Hepatic stellate cell (primary cell): Measurements from ENCODE around the gene FBN2.
"Not testable (repeated sequence)": the region's sequence is repeated elsewhere in the genome, so short reads cannot be mapped to it uniquely, and the experiment has no call there.

Experiments
- DNase-seq: peaks from one replicate; pipeline ENCODE4 v3.0.0; 2011; ENCODE audit warnings: low spot score

Gene FBN2

DNA sequence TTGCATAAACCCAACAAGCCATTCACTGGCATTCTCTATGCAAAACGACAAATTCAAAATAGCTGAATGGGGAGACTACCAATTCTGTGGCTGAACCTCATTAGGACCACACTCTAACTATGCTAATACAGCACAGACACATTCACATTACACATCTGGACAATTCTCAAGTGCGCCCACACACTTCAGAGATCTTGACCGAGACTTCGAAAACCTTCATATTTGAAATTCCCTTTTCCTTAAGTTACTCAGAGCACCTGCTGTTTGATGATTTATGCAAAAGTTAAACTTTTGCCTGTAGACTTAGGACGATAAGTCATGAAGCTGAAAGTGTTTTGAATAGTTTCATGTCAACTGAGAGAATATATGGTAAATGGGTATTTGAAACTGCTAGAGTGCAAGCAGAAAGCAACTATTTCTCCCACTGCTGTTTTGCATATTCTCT, 111.9 kb downstream of the FBN2 start:
- no peak for DNase-seq

DNA sequence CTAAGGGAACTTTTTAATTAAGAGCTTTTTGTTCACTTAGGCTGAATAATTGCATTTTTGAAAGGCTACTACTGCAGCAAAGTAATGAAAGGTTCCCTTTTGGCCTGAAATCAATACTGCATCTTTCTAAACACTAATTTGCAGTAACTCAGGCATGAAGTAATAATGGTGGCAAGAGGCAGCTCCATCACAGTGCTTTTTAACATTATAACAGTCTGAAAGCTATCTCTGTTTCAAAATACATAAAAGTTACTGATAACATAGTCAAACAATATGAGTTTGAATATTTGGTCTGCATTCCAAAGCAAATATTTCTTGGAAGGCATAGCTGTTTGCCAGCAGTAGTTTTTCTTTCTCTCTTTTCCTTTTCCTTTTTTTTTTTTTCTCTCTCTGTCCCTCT, 113.4 kb downstream of the FBN2 start:
- no peak for DNase-seq

DNA sequence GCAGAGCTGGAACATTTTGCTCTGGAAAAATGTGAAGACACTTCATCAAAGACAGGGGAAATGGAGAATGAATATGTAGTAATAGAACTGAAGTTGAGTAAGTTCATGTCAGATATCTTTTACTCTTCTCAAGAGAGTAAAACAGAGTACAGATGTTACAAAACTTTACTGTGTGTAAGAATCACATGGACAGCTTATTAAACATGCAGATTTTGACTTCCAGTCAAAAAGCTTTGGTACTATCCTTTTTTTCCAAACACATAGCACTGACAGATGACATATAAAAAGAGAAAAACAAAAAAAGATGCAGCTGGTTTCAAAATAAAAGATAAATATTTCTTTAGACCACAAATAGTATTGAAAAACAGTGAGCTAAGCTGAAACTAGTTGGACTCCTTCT, 115.4 kb downstream of the FBN2 start:
- no peak for DNase-seq

DNA sequence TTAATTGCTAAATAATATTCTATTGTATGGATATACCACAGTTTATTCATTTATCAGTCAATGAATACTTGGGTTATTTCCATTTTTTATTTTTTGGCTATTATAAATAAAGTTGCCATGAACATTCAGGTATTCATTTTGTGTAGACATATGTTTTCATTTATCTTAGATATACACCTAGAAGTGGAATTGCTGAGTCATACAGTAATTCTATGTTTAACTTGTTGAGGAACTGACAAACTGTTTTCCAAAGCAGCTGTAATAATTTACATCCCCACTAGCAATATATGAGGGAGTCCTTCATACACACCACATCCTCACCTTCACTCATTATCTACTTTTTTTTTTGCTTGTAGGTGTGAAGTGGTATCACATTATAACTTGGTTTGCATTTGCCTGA, 123.6 kb downstream of the FBN2 start:
- no peak for DNase-seq

DNA sequence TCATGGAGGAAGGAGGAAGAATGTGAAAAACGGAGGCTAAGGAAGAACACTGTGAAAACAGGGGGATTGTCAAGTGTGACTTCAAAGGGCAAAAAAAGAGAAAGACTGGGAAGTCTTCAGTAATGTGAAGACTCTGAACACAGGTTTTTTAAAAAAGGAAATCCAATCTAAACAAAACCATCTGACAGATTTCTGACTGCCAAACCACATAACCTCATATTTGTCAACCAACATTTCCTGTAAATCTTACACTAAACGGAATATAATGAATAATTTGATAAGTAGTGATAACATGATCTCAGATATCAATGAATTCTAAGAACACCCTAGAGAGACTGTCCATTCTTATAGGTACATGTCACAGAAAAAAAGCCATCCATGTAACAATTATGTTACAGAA, 124.7 kb downstream of the FBN2 start:
- DNase-seq: no peak

DNA sequence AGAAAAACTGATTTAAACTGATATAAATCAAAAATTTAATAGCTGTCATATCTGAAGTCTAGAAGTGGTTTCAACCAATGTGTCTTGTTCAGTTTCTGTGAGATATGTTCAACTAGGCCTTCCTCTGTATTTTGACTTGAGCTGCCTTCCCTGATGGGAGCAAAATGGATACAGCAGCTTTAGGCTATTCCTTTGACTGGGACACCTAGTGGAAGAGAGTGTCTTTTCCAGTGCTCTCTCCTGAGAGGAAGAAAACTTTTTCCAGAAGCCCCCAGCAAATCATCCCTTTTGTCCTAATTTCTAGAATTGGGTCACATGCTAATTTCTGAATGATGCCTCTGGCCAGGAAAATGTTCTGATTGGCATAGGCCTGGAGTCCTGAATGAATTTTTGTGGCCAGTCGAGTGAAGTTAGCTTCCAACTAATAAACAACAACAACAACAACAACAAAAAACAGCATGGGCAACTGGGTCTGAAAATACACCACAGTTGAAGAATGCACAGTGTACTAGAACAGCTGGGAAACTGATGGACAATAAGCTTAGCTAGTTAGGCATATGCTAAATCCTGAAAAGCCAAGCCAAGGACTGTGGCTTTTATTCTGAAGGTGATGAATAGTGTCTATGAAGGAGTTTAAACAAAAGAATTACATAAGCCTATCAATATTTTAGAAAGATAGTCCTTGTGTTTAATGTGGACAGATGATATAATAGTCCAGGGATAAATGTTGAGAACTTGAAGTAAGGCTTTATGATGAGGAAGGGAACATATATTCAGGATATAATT, 125.7 kb downstream of the FBN2 start:
- DNase-seq: no peak

DNA sequence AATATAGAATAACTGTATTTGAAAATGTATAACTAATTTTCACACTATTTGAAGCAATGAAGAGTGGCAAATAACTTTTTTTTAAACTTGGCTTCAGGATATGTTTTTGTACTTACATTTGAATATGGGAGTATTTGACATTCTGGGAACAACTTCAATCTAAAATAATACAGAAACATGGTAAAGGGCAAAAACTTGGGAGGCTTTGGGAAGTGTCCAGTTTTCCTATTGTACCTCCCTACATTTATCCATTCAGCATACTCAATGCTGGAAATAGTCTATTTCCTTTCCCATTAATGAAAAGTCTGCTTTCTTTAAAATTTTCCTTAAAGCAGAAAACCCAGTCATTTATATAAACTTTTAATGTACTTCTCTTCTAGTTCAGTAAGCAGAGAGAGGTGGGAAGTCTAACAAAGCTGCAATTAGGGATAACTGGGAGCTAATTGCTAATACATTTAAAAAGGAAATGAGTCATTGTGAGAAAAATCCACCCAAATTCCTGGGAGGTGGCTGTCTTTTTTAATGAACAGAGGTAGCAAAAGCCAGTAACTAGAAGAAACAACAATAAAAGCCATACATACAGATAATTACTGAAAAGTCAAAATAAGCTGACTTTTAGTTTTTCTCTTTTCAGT, 128.8 kb downstream of the FBN2 start:
- no peak for DNase-seq

DNA sequence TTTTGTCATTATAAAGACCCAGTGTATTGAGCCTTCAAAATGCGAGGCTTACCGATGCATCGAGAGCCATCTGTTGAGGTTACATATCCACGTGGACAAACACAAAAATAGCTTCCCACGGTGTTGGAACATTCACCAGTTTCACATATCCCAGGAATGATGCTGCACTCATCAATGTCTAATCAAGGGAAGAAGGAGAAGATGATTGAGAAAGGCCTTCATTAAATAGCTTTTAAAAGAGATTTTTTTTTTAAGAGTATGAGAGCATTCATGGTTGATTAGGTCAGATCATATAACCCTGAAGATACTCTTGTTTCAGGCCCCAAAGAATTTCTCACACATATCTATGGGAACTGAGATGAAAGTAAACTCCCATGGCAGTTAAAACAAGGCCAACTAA, 129.4 kb downstream of the FBN2 start:
- DNase-seq: no peak

DNA sequence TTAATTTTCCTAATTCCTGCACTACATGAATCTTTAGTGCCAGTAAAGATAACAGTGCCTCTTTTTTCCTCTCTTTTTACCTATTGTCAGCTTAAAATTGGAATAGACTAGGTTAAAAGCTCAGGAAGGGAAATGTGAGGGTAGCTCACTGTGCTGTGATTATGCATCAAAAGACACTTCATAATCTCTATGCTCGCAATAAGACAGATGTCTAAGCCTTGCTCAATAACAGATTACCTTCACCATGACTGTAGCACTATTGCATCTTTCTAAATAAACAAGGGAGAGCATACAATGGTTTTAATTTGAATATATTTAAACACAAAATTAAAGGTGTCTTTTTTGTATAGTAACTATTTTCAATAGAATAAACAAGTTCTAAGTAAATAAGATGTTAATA, 130.1 kb downstream of the FBN2 start:
- DNase-seq: no peak

DNA sequence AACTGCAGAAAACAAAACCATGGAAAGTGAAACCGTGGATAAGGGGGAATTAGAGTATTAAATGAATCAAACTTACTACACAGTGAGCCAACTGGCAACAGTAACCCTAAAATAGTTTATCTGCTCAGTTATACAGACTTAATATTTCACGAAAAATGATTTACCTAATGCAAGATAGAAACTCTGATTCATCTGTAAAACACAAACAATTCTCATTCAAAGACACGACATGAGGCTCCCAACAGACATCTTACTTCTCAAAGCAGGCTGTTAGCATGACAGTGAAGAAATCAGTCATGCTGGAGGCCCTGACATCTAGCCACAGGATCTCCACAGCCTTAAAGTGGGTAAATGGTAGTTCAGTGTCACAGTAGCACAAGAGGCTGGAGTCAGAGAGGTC, 131.2 kb downstream of the FBN2 start:
- DNase-seq: no peak

DNA sequence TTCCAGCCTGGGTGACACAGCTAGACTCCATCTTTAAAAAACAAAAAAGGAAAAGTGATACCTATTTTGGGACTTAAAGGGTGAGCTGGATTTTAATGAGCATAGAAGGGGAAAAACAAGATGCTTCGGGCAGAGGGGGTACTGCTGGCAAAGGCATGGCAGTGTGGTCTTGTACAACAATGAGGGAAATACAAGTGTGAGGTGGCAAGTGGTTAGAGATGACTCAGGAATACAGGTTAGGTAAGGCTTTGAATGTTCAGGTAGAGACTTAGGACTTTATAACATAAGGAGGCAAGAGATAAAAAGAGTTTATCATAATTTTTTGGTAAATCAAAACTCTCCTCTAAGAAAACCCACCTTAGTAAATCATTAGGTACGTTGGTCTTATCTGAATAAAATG, 132.9 kb downstream of the FBN2 start:
- no peak for DNase-seq

DNA sequence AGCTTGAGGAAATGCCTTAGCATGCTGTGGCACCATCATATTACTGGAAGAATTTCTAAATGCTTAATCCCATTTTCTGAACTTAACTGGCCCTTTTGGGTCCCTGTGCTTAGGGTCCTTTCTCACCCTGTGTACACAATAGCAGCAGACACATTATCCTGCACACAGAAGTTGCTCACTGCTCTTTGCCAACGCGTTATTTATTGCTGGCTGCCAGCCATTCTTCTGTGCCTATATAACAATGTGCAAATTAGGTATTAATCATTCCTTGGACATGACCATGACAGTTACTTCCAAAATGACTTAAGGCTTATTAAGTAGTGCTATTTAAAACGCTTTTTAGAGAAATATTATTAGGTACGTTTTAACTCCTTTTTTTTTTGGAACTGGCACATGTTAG, 134.7 kb downstream of the FBN2 start:
- DNase-seq: no peak

DNA sequence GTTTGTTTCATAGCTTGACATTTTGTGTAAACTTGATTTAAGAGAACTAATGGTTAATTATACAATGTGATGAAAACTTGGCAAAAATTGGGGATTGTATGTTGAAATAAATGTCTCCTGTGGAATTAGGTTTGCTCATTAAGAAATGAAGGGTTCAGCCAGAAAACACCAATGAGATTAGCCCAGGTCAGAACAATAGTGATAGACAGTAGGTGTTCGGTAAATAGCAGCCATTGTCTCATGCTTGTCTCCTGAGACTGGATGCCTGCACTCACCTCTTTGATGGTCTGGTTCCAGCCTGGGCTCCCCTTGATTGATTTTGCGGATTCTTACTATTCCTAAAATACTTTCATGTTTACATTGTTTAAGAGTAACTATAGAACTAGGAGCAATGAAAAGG, 135.5 kb downstream of the FBN2 start:
- no peak for DNase-seq

DNA sequence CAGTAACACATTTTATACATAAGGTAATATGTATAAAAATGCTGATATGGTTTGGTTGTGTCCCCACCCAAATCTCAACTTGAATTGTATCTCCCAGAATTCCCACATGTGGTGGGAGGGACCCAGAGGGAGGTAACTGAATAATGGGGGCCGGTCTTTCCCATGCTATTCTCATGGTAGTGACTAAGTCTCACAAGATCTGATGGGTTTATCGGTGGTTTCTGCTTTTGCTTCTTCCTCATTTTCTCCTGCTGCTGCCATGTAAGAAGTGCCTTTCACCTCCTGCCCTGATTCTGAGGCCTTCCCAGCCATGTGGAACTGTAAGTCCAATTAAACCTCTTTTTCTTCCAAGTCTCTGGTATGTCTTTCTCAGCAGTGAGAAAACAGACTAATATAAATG, 137.3 kb downstream of the FBN2 start:
- not testable (repeated sequence) for DNase-seq

DNA sequence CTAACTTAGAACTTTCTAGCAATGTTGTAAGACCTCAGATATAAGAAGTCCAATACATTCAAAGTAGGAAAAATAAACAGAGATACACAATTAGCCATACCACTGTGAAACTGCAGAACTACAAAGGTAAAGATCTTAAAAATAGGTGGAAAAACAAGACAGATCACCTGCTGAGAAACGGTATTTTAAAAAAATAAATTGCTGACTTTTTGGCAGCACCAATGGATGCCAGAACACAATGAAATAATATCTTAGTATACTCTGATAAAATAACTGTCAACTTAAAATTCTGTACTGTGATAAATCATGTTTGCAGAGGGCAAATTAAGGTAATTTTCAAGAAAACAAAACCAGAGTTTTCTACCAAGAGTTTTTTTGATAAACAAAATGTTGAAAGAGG, 138.9 kb downstream of the FBN2 start:
- no peak for DNase-seq

DNA sequence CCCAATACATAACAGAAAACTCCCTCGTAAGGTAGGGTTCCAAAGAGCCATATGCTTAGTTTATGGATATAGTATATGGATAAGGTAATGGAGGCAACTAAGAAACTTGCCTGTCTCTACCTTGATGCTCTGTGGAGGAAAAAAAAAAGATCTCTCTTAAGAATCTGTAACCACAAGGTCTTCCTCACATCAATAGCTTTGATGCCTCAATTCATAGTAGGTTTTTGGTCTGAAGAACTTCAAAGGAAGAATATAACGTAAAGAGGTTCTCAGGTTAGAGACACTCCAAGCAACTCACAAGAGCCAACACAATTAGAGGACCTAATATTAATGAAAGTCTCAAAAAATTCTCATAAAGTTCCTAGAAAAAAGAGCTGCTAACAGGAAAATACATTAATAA, 140.2 kb downstream of the FBN2 start:
- no peak for DNase-seq

DNA sequence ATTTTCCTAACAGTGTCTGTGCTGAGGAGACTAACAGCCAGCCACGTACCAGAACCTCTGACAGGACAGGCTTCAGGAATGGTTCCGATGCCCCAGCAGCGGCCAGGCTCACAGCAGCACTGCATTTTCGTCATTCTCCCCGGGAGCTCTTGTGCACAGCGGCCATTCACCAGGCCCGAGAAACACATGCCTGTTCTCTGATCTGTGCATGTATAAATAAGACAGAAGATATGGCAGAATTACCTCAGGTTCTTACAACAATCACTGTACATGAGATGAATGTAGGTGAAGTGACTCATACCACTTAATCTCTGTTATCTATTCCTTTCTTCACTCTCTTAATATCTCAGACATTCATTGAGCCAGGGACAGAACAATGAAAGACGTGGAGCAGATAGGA, 143.0 kb downstream of the FBN2 start:
- DNase-seq: no peak

DNA sequence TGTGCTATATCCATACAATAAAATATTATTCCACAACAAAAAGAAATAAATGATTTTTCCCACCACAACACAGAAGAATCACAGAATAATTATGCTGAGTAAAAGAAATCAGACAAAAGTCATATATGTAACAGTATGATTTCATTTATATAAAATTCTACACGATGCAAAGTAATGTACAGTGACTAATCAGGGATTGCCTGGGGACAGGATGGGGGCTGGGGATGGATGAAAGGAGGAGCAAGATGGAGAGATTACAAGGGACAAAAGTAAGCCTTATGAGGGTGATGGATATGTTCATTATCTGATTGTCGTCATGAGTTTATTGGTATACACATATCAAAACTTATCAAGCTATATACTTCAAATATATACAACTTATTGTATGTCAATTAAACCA, 154.0 kb downstream of the FBN2 start:
- no peak for DNase-seq

DNA sequence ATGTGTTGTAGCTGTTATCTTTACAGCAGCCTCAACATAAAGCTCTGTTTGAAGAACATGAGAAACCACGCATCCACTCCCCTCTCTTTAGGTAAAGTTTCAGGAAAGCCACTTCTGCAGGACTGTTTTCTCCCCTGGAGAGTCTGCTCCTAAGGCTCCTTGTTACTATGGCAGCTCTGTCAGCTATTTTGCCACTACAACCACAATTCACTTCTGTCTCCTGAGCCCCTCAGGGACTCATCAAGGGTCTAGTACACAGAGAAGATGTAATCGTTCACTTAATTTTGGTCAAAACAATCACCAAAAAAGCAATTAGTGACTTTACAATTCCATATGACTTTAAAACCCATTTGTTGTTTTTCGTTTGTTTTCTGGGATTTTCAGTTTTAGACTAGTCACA, 157.7 kb downstream of the FBN2 start:
- DNase-seq: no peak

DNA sequence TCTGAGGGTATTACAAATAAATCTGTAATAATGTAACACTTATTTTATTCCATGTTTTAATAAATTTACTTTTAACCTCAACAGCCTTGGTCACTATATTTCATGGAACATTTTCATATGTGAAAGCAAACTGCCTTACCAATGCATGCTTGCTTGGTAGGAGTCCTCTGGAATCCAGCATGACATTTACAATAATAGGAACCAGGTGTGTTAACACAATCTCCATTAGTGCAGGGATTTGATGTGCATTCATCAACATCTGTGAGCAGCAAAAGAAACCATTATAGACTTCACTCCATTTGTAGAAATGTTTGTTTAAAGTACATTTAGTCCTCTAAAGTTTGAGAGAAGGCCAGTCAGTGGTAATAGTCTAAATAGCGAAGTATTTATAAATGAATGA, 159.4 kb downstream of the FBN2 start:
- DNase-seq: no peak

DNA sequence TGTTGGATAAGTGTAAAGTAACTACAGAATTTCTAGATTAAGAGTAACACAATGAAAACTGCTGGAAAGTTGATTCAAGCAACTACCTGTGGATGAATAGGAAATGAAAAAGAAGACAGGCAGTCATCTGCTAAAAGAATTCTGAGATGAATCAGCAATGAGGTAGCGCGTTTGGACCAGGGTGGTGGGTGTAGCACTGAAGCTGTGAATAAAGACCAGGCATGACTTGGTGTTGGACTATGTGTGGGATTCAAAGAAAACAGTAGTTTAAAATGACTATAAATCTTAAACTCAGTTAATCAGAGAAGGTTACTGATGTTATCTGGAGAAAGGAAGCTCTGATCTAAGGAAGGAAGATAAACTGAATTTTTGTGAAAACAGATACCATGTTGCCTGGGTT, 159.8 kb downstream of the FBN2 start:
- DNase-seq: no peak

DNA sequence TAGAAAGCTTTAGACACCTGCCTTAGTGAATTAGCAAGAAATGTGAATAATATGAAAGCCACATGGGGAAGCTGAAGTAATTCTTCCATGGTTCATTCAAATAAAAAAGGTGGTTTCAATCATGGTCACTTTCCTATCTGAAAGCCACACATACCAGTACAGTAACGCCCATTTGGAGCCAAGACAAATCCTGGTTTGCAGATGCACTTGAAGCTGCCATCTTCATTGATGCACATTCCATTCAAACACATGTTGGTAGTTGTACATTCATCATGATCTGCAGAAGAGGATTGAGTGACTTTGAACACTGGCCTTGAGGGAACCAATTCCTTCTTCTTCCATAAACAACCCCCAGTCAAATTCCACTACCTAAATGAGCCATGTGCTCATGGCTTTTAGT, 161.5 kb downstream of the FBN2 start:
- no peak for DNase-seq

DNA sequence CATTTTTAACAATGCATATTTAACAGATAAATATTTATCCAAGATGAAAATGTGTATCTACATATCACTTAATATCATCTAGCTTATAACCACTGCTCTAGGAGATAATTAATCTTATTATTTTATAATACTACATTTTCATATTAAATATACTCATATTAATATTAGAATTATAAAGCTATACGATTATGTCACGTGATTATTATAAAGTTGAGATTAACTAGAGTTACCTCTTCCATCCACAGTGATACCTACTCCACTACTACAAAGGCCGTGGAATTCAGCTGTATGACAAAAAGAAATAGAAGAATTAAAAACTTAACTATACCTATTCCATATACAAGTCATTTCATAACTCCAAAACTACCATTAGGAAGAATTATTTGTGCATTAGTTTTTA, 171.9 kb downstream of the FBN2 start:
- DNase-seq: no peak

DNA sequence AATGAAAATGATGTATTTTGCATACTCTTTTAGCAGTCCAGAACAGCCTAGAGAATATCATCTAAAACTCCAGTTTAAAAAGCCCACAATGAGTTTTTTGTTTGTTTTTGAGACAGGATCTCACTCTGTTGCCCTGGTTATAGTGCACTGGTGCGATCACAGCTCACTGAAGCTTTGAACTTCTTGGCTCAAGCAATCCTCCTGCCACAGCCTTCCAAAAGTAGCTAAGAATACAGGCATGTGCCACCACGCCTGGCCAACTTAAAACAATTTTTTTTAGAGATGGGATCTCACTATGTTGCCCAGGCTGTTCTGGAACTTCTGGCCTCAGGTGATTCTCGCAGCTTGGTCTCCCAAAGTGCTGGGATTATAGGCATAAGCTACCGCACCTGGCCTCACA, 175.7 kb downstream of the FBN2 start:
- no peak for DNase-seq
